ENCODE data around the gene LBR.

The LBR gene

GRCh38 chr1:225464851-225465792 lies 37.3 kb upstream of the LBR start:
- no peak for DNase-seq (ENCODE audit: low read depth)

GRCh38 chr1:225462714-225463574 lies 35.1 kb upstream of the LBR start:
- DNase-seq (ENCODE audit: low read depth): no peak

DNA sequence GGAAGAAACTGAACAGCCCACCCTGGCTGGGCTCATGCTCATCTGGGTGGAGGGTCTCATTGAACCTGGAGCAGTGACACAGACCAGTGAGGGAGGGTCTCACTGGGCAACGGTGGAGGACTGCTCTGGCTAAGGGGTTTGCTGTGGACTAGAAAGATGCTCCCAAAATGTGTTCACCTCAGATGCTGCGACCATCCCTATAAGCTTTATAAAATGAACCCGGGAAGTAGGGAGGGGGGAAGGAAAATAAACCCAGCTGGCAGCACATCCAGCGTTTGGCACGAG lies 34.5 kb upstream of the LBR start:
- DNase-seq (ENCODE audit: low read depth): no peak

DNA sequence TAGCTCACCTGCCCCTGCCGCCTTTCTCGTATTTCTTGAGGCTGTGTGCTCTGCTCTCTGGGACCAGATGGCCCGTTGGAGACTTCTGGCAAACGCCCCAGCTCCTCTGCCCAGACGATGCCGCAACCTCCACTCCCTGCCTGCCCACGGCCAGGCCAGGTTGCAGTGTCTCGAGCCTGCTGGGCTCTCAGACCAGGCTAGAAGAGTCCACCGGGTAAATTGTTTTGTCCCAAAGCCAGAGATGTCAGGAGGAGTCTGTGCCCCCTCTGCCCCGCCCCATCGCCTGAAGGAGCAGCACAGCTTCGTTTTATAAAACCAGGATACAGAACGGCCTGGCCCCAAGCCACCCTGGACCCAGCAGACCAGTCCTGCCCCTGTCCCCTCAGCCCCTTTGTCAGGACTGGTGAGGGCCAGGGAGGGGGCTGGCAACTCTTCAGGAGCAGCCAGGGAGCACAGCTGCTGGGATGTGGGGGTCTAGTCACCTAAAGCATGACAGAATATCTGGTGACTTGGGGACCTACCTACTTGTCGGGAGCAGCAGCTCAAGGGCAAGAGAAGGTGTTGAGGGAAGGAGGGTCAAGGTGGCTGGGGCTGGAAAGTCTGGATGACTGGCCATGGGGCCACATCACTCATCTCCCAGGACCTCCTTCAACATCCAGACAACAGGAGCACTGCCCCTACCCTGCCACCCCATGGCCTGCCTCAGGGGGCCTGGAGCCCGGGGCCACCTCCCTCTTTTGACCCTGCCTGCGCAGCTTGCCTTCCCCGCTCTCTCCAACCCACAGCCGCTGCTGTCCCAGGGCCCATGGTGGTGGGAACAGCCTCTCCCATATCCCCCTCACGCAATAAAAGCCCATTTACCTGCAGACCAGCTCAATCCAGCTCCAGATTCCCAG lies 33.9 kb upstream of the LBR start:
- no peak for DNase-seq (ENCODE audit: low read depth)

DNA sequence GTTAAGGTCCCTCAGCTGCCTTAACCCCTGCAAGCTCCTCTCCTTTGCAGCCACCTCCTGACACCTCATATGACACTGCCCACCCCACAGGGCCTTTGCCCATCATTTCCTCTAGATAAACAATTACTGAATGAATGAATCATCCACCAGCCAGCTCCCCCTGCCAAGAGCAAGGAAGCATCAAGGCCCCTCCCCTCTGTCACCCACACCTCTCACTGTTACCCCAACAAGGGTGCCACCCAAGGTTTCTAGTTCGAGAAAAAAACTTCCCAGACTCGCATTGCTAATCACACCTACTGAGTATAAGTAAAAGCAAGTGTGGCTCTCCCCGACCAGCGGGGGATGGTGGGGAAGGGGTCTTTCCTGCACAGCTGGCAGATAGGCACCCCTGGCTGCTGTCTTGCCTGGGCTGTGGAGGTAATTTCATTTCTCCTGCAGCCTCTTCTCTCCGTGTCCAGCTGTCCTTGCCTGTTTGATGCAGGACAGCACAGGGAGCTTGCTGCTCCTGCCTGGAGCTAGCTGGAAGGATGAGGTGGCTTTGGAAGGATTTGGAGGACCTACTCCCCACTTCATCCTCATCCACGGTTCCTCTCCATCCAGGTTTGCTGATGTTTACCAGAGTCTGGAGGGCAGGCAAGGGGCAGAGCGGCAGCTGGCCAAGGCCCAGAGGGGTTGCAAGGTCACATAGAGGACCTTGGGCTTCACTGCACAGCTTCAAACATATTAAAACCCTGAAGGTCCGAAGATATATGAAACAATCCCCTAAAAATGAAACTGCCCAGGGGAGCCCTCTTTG lies 33.1 kb upstream of the LBR start:
- DNase-seq (ENCODE audit: low read depth): no peak

GRCh38 chr1:225460021-225460736 lies 32.3 kb upstream of the LBR start:
- DNase-seq (ENCODE audit: low read depth): no peak

- DNase-seq (ENCODE audit: low read depth): peak; percentile 76
These were observed 30.4 kb upstream of the LBR start for GRCh38 chr1:225458222-225458631.

- no peak for DNase-seq (ENCODE audit: low read depth)
These were observed 26.9 kb upstream of the LBR start for GRCh38 chr1:225454733-225455132.

GRCh38 chr1:225453797-225454648 lies 26.2 kb upstream of the LBR start:
- no peak for DNase-seq (ENCODE audit: low read depth)

- DNase-seq (ENCODE audit: low read depth): no peak
These were observed 24.1 kb upstream of the LBR start for GRCh38 chr1:225451840-225452515.

GRCh38 chr1:225451340-225451739 lies 23.5 kb upstream of the LBR start:
- no peak for DNase-seq (ENCODE audit: low read depth)

- no peak for DNase-seq (ENCODE audit: low read depth)
These were observed 22.8 kb upstream of the LBR start for GRCh38 chr1:225450491-225451191.

- DNase-seq (ENCODE audit: low read depth): no peak
These were observed 21.9 kb upstream of the LBR start for GRCh38 chr1:225449774-225450173.

GRCh38 chr1:225449261-225449660 lies 21.4 kb upstream of the LBR start:
- DNase-seq (ENCODE audit: low read depth): no peak

- no peak for DNase-seq (ENCODE audit: low read depth)
These were observed 20.4 kb upstream of the LBR start for GRCh38 chr1:225448146-225448805.

- DNase-seq (ENCODE audit: low read depth): no peak
These were observed 19.8 kb upstream of the LBR start for GRCh38 chr1:225447650-225448089.

- DNase-seq (ENCODE audit: low read depth): no peak
These were observed 19.3 kb upstream of the LBR start for GRCh38 chr1:225446981-225447615.
